ENCODE data around the gene CCDC6.

The CCDC6 gene

DNA sequence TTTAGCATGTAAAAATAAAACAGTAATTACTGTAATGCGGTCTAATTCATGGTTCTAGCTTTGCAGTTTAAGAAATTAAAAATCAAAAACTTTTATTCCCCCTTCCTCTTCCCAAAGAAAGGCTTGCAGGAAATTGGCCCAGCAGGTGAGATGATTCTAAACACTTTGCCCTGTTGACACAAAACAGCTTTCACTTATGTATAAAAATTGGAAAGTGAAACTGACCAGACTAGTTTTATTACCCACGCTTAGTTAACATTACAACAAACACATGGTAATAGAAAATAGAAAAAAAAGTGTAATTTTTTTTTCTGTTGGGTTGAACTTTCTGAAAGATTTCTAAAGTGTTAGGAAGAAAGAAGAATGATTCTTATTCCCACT, 1.2 kb upstream of the CCDC6 start:
- Histone ChIP-seq H3K36me3 (ENCODE audit: control insufficient read depth, insufficient read depth, low read length) (no peaks in the 10 kb centered on the region), H3K9me3 (ENCODE audit: control insufficient read depth, low read length) (no peaks in the 10 kb centered on the region), H3K4me1 (ENCODE audit: control insufficient read depth, insufficient read depth, low read length) (peaks cover 30% of the 10 kb centered on the region), H3K27ac (ENCODE audit: insufficient read depth, low read depth, low read length, poor library complexity, severe bottlenecking) (peak overlapping the region; percentile 87), H3K4me3 (ENCODE audit: insufficient read depth, low read depth, low read length) (peak overlapping the region; percentile 99), H3K27me3 (ENCODE audit: control insufficient read depth, insufficient read depth, low read length, poor library complexity, severe bottlenecking) (no peaks in the 10 kb centered on the region)
- 50% methylated on average over 1 of the region's 2 CpGs; no CpG with 5 or more reads in 1 of the 2 experiments for WGBS, 2 experiments

GRCh38 chr10:59905731-59906416, 482 bp downstream of the CCDC6 start:
- Histone ChIP-seq H3K27me3 (ENCODE audit: control insufficient read depth, insufficient read depth, low read length, poor library complexity, severe bottlenecking) (no peaks in the 10 kb centered on the region), H3K27ac (ENCODE audit: insufficient read depth, low read depth, low read length, poor library complexity, severe bottlenecking) (peak overlapping the region; percentile 83), H3K4me1 (ENCODE audit: control insufficient read depth, insufficient read depth, low read length) (peaks cover 30% of the 10 kb centered on the region), H3K36me3 (ENCODE audit: control insufficient read depth, insufficient read depth, low read length) (no peaks in the 10 kb centered on the region), H3K4me3 (ENCODE audit: insufficient read depth, low read depth, low read length) (peak overlapping the region; percentile 99), H3K9me3 (ENCODE audit: control insufficient read depth, low read length) (no peaks in the 10 kb centered on the region)
- 0 to 1% methylated on average over 56 of the region's 56 CpGs for WGBS, 2 experiments

- no peaks in the 10 kb centered on the region for H3K27me3 ChIP-seq (ENCODE audit: control insufficient read depth, insufficient read depth, low read length, poor library complexity, severe bottlenecking)
- H3K36me3 ChIP-seq (ENCODE audit: control insufficient read depth, insufficient read depth, low read length) = no peaks in the 10 kb centered on the region
Measured at GRCh38 chr10:59905066-59905730, 1.2 kb downstream of the CCDC6 start.

DNA sequence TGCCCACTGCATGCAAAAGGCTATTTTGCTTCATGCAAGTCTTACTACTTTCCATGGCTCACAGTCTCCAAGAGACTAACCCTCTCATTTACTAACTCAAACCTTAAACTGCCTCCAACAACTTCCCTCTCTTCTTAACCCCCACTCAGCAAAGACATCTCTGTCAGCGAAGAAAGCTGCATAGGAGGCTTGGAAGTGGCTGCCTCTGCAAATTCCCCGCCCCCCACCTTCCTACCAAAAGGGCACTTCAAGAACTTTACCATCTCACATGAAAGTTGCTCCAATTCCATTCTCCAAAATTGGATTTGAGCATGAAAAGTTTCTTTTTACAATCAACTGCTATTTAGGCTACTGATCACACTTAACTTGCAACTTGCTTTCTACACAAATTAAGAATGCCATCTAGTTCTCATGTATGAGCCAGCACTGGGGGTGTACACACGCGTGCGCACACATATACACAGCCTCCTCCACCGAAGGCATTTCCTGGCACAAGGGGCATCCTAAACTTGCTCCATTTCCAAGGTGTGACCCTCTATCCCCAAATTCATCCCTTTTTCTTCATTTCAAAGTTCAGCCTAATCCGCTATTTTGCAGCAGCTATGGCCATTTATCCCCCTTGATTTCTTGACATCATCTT, 1.8 kb downstream of the CCDC6 start:
- Histone ChIP-seq H3K4me1 (ENCODE audit: control insufficient read depth, insufficient read depth, low read length) (peaks cover 30% of the 10 kb centered on the region), H3K9me3 (ENCODE audit: control insufficient read depth, low read length) (no peaks in the 10 kb centered on the region), H3K27me3 (ENCODE audit: control insufficient read depth, insufficient read depth, low read length, poor library complexity, severe bottlenecking) (no peaks in the 10 kb centered on the region), H3K4me3 (ENCODE audit: insufficient read depth, low read depth, low read length) (peak overlapping the region; percentile 99), H3K27ac (ENCODE audit: insufficient read depth, low read depth, low read length, poor library complexity, severe bottlenecking) (no peak overlapping the region), H3K36me3 (ENCODE audit: control insufficient read depth, insufficient read depth, low read length) (no peaks in the 10 kb centered on the region)
- 16% methylated on average over 7 of the region's 7 CpGs for WGBS, 2 experiments

More at GRCh38 chr10:59905066-59905730, 1.2 kb downstream of the CCDC6 start:
- H3K27ac ChIP-seq (ENCODE audit: insufficient read depth, low read depth, low read length, poor library complexity, severe bottlenecking) = peak overlapping the region; percentile 83
- H3K9me3 ChIP-seq (ENCODE audit: control insufficient read depth, low read length) = no peaks in the 10 kb centered on the region
- H3K4me3 ChIP-seq (ENCODE audit: insufficient read depth, low read depth, low read length) = peak overlapping the region; percentile 99
- H3K4me1 ChIP-seq (ENCODE audit: control insufficient read depth, insufficient read depth, low read length) = peaks cover 30% of the 10 kb centered on the region
- 2% methylated on average over 23 of the region's 23 CpGs for WGBS, 2 experiments

GRCh38 chr10:59903871-59904270, 2.5 kb downstream of the CCDC6 start:
- Histone ChIP-seq H3K27ac (ENCODE audit: insufficient read depth, low read depth, low read length, poor library complexity, severe bottlenecking) (no peak overlapping the region), H3K27me3 (ENCODE audit: control insufficient read depth, insufficient read depth, low read length, poor library complexity, severe bottlenecking) (no peaks in the 10 kb centered on the region), H3K36me3 (ENCODE audit: control insufficient read depth, insufficient read depth, low read length) (no peaks in the 10 kb centered on the region), H3K4me1 (ENCODE audit: control insufficient read depth, insufficient read depth, low read length) (peaks cover 26% of the 10 kb centered on the region), H3K4me3 (ENCODE audit: insufficient read depth, low read depth, low read length) (no peak overlapping the region), H3K9me3 (ENCODE audit: control insufficient read depth, low read length) (no peaks in the 10 kb centered on the region)
- 61 to 62% methylated on average over 3 to 6 of the region's 6 CpGs for WGBS, 2 experiments

DNA sequence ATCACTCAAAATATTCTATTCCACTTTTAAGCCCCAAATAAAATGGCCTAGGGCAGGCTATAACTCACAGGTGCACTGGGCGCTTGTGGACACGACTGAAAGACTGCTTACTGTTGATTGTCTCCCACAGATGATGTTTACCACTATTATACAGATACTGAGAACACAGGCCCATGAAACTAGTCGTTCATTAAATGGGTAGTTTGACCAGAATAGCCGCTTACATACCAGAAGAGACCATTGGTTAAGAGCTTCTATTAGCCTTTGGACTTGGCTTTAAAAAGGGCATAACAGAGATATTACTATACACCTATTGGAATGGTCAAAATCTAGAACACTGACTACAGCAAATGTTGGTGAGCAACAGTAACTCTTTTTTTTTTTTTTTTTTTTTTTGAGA, 4.3 kb downstream of the CCDC6 start:
- no peaks in the 10 kb centered on the region for H3K9me3 ChIP-seq (ENCODE audit: control insufficient read depth, low read length)
- WGBS, 2 experiments = 88 to 97% methylated on average over 4 of the region's 4 CpGs
- H3K27me3 ChIP-seq (ENCODE audit: control insufficient read depth, insufficient read depth, low read length, poor library complexity, severe bottlenecking) = no peaks in the 10 kb centered on the region
- no peak overlapping the region for H3K4me3 ChIP-seq (ENCODE audit: insufficient read depth, low read depth, low read length)
- H3K36me3 ChIP-seq (ENCODE audit: control insufficient read depth, insufficient read depth, low read length) = no peaks in the 10 kb centered on the region
- H3K4me1 ChIP-seq (ENCODE audit: control insufficient read depth, insufficient read depth, low read length) = peaks cover 13% of the 10 kb centered on the region
- H3K27ac ChIP-seq (ENCODE audit: insufficient read depth, low read depth, low read length, poor library complexity, severe bottlenecking) = no peak overlapping the region

- H3K27me3 ChIP-seq (ENCODE audit: control insufficient read depth, insufficient read depth, low read length, poor library complexity, severe bottlenecking) = no peaks in the 10 kb centered on the region
- H3K4me1 ChIP-seq (ENCODE audit: control insufficient read depth, insufficient read depth, low read length) = peaks cover 10% of the 10 kb centered on the region
- no peaks in the 10 kb centered on the region for H3K9me3 ChIP-seq (ENCODE audit: control insufficient read depth, low read length)
- no peak overlapping the region for H3K4me3 ChIP-seq (ENCODE audit: insufficient read depth, low read depth, low read length)
- WGBS, 2 experiments = 89 to 90% methylated on average over 1 of the region's 1 CpG
- H3K27ac ChIP-seq (ENCODE audit: insufficient read depth, low read depth, low read length, poor library complexity, severe bottlenecking) = no peak overlapping the region
- no peaks in the 10 kb centered on the region for H3K36me3 ChIP-seq (ENCODE audit: control insufficient read depth, insufficient read depth, low read length)
Measured at GRCh38 chr10:59901470-59901869, 4.9 kb downstream of the CCDC6 start.

DNA sequence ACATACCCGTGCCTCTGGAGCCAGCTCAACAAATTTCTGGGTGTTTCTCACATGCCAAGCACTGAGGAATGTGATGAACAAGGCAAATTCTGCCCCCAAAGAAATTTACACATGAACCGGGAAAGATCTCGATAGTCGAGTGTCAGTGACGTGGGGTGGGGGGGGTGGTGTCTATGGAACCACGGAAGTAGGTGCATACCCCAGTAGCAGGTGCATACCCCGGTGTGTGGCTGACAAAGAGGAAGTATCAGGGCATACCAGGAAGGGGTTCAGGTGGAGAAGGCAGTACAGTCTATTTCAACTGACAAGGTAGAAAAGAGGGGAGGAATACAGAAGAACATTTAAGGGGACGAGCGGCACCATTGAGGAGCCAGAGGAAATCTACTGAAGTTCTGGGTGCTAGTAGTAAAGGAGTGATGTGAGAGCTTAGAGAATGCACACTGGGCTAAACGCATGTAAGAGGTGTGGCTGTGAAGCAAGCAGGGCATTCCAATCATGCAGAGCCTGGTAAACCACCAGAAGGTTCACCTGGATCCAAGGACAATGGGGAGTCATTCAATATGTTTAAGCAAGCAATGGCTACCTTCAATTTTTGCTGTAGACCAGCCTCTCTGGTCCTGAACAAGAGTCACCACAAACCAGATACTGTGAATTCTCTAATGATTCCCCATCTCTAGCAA, 6.2 kb downstream of the CCDC6 start:
- H3K4me1 ChIP-seq (ENCODE audit: control insufficient read depth, insufficient read depth, low read length) = peaks cover 10% of the 10 kb centered on the region
- 85 to 88% methylated on average over 10 of the region's 10 CpGs for WGBS, 2 experiments
- H3K27ac ChIP-seq (ENCODE audit: insufficient read depth, low read depth, low read length, poor library complexity, severe bottlenecking) = no peak overlapping the region
- H3K36me3 ChIP-seq (ENCODE audit: control insufficient read depth, insufficient read depth, low read length) = no peaks in the 10 kb centered on the region
- no peaks in the 10 kb centered on the region for H3K27me3 ChIP-seq (ENCODE audit: control insufficient read depth, insufficient read depth, low read length, poor library complexity, severe bottlenecking)
- no peaks in the 10 kb centered on the region for H3K9me3 ChIP-seq (ENCODE audit: control insufficient read depth, low read length)
- no peak overlapping the region for H3K4me3 ChIP-seq (ENCODE audit: insufficient read depth, low read depth, low read length)

GRCh38 chr10:59898125-59898835, 8.1 kb downstream of the CCDC6 start:
- Histone ChIP-seq H3K4me3 (ENCODE audit: insufficient read depth, low read depth, low read length) (no peak overlapping the region), H3K36me3 (ENCODE audit: control insufficient read depth, insufficient read depth, low read length) (no peaks in the 10 kb centered on the region), H3K9me3 (ENCODE audit: control insufficient read depth, low read length) (no peaks in the 10 kb centered on the region), H3K27me3 (ENCODE audit: control insufficient read depth, insufficient read depth, low read length, poor library complexity, severe bottlenecking) (no peaks in the 10 kb centered on the region), H3K27ac (ENCODE audit: insufficient read depth, low read depth, low read length, poor library complexity, severe bottlenecking) (no peak overlapping the region), H3K4me1 (ENCODE audit: control insufficient read depth, insufficient read depth, low read length) (no peaks in the 10 kb centered on the region)
- 88 to 92% methylated on average over 5 of the region's 6 CpGs for WGBS, 2 experiments
